GM12864 (cell line): ENCODE measurements around the gene TCF7L2.
A peak's percentile ranks its signal among the peaks of the same experiment; 100 is the strongest.

Source experiments
- DNase-seq: peaks from one replicate; pipeline ENCODE4 v3.0.0-alpha.2; 2011; ENCODE audit warnings: low read depth
- H3K4me3 ChIP-seq: 2 replicates; pipeline ENCODE4 v1.5.1; 2011; ENCODE audit warnings: mild to moderate bottlenecking, low read depth, low read length, control low read depth
- CTCF ChIP-seq: IDR thresholded peaks from 2 replicates; pipeline ENCODE4 v1.5.1; 2011; ENCODE audit warnings: low read depth, mild to moderate bottlenecking, moderate library complexity, low read length, control low read depth, inconsistent platforms; ENCODE audit errors: missing control alignments

TCF7L2 gene

DNA sequence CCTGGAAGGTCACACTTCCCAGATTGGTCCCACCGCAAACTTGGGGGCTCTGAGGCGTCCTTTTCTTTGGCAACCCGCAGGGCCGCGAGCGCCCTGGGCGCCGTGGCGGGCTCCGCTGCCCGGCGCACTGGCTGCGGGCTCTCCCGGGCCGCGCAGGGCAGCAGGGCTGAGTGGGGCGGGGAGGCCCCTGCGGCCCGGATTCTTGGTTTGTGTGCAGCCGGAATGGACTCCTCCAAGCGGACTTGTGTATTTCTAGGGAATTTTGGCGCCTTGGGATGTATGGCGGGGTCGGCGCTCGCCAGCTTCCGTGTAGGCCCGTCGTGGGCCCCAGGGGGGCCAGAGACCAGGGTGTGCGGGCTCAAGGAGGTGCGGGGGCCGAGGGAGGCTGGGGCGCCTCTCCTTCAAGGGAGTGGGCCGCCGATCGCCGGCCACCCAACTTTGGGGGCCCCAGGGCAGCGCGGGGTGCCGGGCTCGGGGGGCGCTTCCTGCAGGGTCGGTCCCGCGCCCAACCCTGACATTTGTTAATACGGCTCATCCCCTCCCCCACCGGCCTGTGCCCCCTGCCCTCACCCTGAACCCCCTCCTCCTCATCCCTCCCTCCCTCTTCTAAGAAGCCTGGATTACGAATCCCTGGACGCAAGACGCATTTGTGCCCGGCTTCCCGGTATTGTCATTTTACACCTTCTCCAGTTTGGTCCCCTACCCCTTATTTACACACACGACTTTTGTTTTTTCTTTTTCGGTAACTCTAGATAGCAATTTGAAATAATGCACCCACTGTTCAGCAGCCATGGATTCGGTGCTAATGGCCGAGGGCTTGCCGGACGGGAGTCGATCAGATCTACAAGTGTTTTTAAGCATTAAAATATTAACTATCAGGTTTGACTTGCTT lies 2.5 kb downstream of the TCF7L2 start:
- H3K4me3 ChIP-seq, result peak overlapping the region; percentile 48
- DNase-seq, result no peak
- TF ChIP-seq CTCF, result no peak

- TF ChIP-seq CTCF, result no peak
- no peak overlapping the region for H3K4me3 ChIP-seq
- DNase-seq, result no peak
These were observed 3.4 kb downstream of the TCF7L2 start for GRCh38 chr10:112953174-112954159.

DNA sequence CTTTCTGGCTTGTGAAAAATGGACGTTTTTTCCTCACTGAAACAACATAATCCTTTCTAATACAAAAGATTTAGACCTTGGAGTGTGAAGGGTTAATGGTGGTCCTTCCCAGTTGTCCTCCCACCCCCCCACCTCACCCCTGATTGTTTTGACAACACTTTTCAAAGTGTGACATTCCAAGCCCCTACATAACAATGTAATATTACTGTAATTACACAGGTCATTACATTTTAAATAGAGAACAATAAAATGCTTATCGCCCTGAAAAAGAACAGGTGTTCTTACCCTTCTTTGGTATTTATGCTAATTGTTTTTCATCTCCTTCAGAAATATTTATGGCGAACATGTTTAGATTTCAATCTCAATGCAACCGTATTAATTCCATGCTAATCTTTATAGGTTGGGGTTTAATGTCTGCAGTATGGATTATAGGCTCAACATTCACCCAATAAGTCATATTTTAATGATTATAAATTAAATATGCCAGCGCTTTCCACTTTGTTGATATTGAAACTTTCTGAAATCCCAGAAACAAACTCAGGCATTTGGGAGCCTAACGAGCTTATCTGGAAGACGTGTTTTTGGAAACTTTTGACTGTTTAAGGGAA lies 5.0 kb downstream of the TCF7L2 start:
- no peak for TF ChIP-seq CTCF
- DNase-seq, result no peak
- H3K4me3 ChIP-seq, result no peak overlapping the region

DNA sequence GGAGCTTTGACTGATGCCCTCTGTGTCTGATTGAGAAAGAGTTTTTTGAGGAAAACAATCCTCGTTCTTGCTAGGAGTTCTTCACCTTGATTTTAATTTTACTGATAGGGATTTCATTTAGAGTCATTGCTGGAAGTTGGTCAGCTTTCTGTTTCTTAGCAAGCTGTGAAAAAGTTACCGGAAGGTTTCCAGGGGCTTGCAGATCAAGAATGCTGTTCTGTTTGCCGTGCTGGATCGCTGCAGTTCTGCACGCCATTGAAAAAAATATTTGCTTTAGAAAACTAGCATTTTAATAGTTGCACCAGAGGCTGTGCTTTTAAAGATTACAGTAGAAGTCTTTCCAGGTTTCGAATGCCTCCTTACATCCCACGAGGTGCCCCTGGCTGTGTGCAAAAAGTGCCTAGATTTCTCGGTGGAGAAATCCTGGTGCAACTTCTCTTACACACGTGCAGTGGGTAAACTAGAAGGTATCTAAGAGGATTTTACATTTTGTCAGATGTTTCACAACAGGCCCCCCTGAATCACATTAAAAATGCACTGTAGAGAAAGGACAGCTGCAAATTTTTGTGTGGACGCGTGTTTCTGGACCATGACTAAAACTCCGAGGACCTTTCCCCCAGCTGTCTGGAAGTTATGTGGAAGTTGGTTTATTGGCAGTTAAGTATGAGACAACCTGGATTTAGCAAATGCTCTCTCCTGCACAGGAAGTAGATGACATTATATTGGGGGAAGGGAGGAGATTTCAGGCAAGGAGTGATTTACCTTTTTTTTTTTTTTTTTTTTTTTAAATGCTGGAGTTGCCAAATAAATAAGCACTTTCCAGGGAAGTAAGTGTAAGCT lies 5.8 kb downstream of the TCF7L2 start:
- no peak overlapping the region for H3K4me3 ChIP-seq
- DNase-seq, result no peak
- TF ChIP-seq CTCF, result no peak

DNA sequence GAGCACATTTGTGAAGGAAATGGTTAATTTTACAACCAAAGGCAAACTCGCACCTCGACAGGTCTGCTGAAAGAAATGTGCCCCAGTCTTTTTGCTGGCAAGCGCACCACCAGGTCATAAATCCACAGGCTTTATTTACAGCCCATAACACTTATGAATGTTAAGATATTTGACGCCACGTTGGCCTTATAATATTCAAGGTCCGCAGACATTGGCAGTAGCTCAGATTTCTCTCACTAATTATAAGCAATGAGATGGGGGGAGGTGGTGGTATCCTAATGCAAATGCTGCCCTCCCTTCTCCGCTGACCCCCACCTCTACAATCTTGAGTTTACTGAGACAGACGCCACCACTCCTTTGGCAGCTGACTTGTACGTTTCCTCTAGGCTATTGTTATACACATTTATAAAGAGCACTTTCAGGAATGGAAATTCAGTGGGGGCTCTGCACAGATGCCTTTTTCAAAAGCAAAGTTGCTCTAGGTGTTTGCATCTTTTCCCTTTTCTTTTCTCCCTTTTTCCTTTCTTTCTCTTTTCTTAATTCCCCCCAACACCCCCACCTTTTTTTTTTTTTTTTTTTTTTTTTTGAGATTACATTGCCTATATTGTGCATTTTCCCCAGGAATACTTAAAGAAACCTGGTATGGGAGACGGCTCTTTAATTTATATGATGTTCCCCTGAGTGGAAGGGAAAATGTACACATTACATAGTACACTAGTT lies 6.7 kb downstream of the TCF7L2 start:
- H3K4me3 ChIP-seq, result no peak overlapping the region
- TF ChIP-seq CTCF, result no peak
- no peak for DNase-seq
